H1 (cell line): ENCODE measurements around the gene B3GAT1. TPM values are rescaled to one million over a fixed set of nuclear protein-coding genes. Genes with fewer than 3 reads are reported as not detected.

ENCODE experiments used
- CTCF ChIA-PET: fragments of 300-600 bp; sonication (Branson Sonifier 250); formaldehyde crosslinking; loops from one replicate; lab custom pipeline; 2021; ENCODE audit not compliant: partially characterized antibody; lab: Charles Lee
- POLR2A ChIA-PET: fragments of 300-600 bp; sonication (Branson Sonifier 250); formaldehyde crosslinking; loops from one replicate; lab custom pipeline; 2021; ENCODE audit warnings: inconsistent platforms; ENCODE audit not compliant: partially characterized antibody; lab: Charles Lee
- DNase-seq, 2 experiments: peaks; one replicate each; pipeline versions ENCODE4 v3.0.0 to v3.0.0-alpha.2; 2010 to 2022; ENCODE audit warnings: low spot score in 2 of 2, low read depth in 1 of 2, mixed read lengths in 1 of 2
- FAIRE-seq: peaks from 2 replicates; lab custom pipeline; 2011; peaks lifted over from hg19 to GRCh38; lab: Jason Lieb, UNC
- H2AFZ ChIP-seq: 2 replicates; pipeline ENCODE4 v1.8.1; 2012; ENCODE audit warnings: low read length, inconsistent platforms
- H2AK5ac ChIP-seq: 2 replicates; pipeline ENCODE4 v1.6.1; 2013; ENCODE audit warnings: low read depth, low read length
- H2BK120ac ChIP-seq: replicated peaks from 2 replicates; pipeline ENCODE3; 2013; ENCODE audit warnings: low read depth, low read length, inconsistent platforms
- H2BK12ac ChIP-seq: 2 replicates; pipeline ENCODE4 v1.6.1; 2013; ENCODE audit warnings: low read depth, low read length
- H2BK15ac ChIP-seq: 2 replicates; pipeline ENCODE4 v1.6.1; 2013; ENCODE audit warnings: low read length
- H2BK20ac ChIP-seq: 2 replicates; pipeline ENCODE4 v1.6.1; 2013; ENCODE audit warnings: low read length
- H2BK5ac ChIP-seq: 2 replicates; pipeline ENCODE4 v1.6.1; 2013; ENCODE audit warnings: low read depth, low read length
- H3K14ac ChIP-seq: 2 replicates; pipeline ENCODE4 v1.6.1; 2013; ENCODE audit warnings: inconsistent platforms; ENCODE audit not compliant: insufficient read length
- H3K18ac ChIP-seq: 2 replicates; pipeline ENCODE4 v1.6.1; 2013; ENCODE audit warnings: low read length; ENCODE audit errors: extremely low read depth
- H3K23ac ChIP-seq: 2 replicates; pipeline ENCODE4 v1.6.1; 2013; ENCODE audit warnings: inconsistent platforms; ENCODE audit not compliant: insufficient read length
- H3K23me2 ChIP-seq: 2 replicates; pipeline ENCODE4 v1.6.1; 2013; ENCODE audit warnings: low read depth, low read length
- H3K27ac ChIP-seq: 2 replicates; pipeline ENCODE4 v1.6.1; 2011; ENCODE audit warnings: low read depth, low read length, inconsistent platforms
- H3K27me3 ChIP-seq, 4 experiments: replicated peaks in 1 of 4; 1 replicate in 1 of 4; 2 replicates in 3 of 4; pipeline versions ENCODE4 v1.6.1 to v1.8.1; 2011 to 2013; ENCODE audit warnings: low read length in 3 of 4, mild to moderate bottlenecking in 3 of 4, inconsistent platforms in 2 of 4, mixed read lengths in 2 of 4, moderate library complexity in 1 of 4; ENCODE audit not compliant: control insufficient read depth in 3 of 4, insufficient read depth in 3 of 4; ENCODE audit errors: extremely low read depth in 1 of 4
- H3K36me3 ChIP-seq, 4 experiments: 2 replicates each; pipeline versions ENCODE4 v1.6.1 to v1.8.1; 2011 to 2013; ENCODE audit warnings: mild to moderate bottlenecking in 4 of 4, low read length in 3 of 4, moderate library complexity in 2 of 4, control low read depth in 1 of 4, inconsistent platforms in 1 of 4; ENCODE audit not compliant: insufficient read depth in 4 of 4, control insufficient read depth in 2 of 4
- H3K4ac ChIP-seq: replicated peaks from 2 replicates; pipeline ENCODE3; 2013; ENCODE audit warnings: low read length, low read depth, mixed read lengths, inconsistent platforms; ENCODE audit not compliant: insufficient read length
- H3K4me1 ChIP-seq, 4 experiments: replicated peaks in 1 of 4; 1 replicate in 1 of 4; 2 replicates in 3 of 4; pipeline versions ENCODE4 v1.6.1 to v1.8.1; 2011 to 2013; ENCODE audit warnings: low read length in 3 of 4, inconsistent platforms in 2 of 4, mixed read lengths in 1 of 4; ENCODE audit not compliant: insufficient read depth in 4 of 4, control insufficient read depth in 3 of 4
- H3K4me2 ChIP-seq, 2 experiments: 2 replicates each; pipeline versions ENCODE4 v1.6.1 to v1.8.1; 2011 to 2013; ENCODE audit warnings: low read depth in 2 of 2, low read length in 2 of 2, control low read depth in 1 of 2, inconsistent platforms in 1 of 2, mild to moderate bottlenecking in 1 of 2; ENCODE audit not compliant: insufficient read depth in 1 of 2
- H3K4me3 ChIP-seq, 4 experiments: fragments of 200-600, 300-600 bp in 1 of 4; sonication (generic), shearing (Covaris generic), sonication (Bioruptor Twin) in 1 of 4; 2 replicates each; pipeline versions ENCODE4 v1.5.1 to v1.8.1; 2011 to 2016; ENCODE audit warnings: low read length in 4 of 4, low read depth in 3 of 4, control low read depth in 2 of 4, inconsistent platforms in 2 of 4, mild to moderate bottlenecking in 2 of 4, mixed read lengths in 1 of 4, moderate library complexity in 1 of 4; ENCODE audit not compliant: insufficient read depth in 2 of 4; ENCODE audit errors: extremely low read depth in 1 of 4
- H3K56ac ChIP-seq: replicated peaks from 2 replicates; pipeline ENCODE3; 2013; ENCODE audit warnings: low read depth, mild to moderate bottlenecking, mixed read lengths, low read length, inconsistent platforms; ENCODE audit not compliant: insufficient read length
- H3K79me1 ChIP-seq: 2 replicates; pipeline ENCODE4 v1.6.1; 2013; ENCODE audit warnings: low read depth, low read length, control low read depth
- H3K79me2 ChIP-seq, 2 experiments: 2 replicates each; pipeline versions ENCODE4 v1.6.1 to v1.8.1; 2012 to 2013; ENCODE audit warnings: low read length in 2 of 2, mild to moderate bottlenecking in 2 of 2, inconsistent platforms in 1 of 2; ENCODE audit not compliant: insufficient read depth in 2 of 2, control insufficient read depth in 1 of 2
- H3K9ac ChIP-seq, 4 experiments: replicated peaks in 1 of 4; 1 replicate in 1 of 4; 2 replicates in 3 of 4; pipeline versions ENCODE4 v1.6.1 to v1.8.1; 2011 to 2013; ENCODE audit warnings: low read depth in 3 of 4, low read length in 3 of 4, control low read depth in 2 of 4, mild to moderate bottlenecking in 2 of 4, moderate library complexity in 2 of 4, inconsistent platforms in 1 of 4; ENCODE audit errors: extremely low read depth in 1 of 4
- H3K9me3 ChIP-seq, 2 experiments: 2 replicates each; pipeline versions ENCODE4 v1.6.1 to v1.8.1; 2012 to 2013; ENCODE audit warnings: mild to moderate bottlenecking in 2 of 2, moderate library complexity in 2 of 2, control low read depth in 1 of 2, inconsistent platforms in 1 of 2, low read depth in 1 of 2, low read length in 1 of 2, mixed read lengths in 1 of 2; ENCODE audit not compliant: insufficient read depth in 2 of 2
- H4K20me1 ChIP-seq, 2 experiments: replicated peaks in 1 of 2; 2 replicates each; pipeline versions ENCODE3 to v1.8.1; 2011 to 2013; ENCODE audit warnings: inconsistent platforms in 2 of 2, low read length in 2 of 2, mild to moderate bottlenecking in 1 of 2; ENCODE audit not compliant: insufficient read depth in 2 of 2, control insufficient read depth in 1 of 2
- H4K5ac ChIP-seq: 2 replicates; pipeline ENCODE4 v1.6.1; 2013; ENCODE audit warnings: low read length, low read depth, mixed read lengths, inconsistent platforms; ENCODE audit not compliant: insufficient read length
- H4K8ac ChIP-seq: 2 replicates; pipeline ENCODE4 v1.8.0; 2013; ENCODE audit warnings: mild to moderate bottlenecking, moderate library complexity, low read length, inconsistent platforms; ENCODE audit not compliant: insufficient read depth; ENCODE audit errors: extremely low read depth
- H4K91ac ChIP-seq: replicated peaks from 2 replicates; pipeline ENCODE3; 2013; ENCODE audit warnings: low read length, mixed read lengths, inconsistent platforms; ENCODE audit not compliant: insufficient read length
- POLR2AphosphoS5 ChIP-seq: IDR thresholded peaks from 2 replicates; pipeline ENCODE4 v1.6.1; 2011; ENCODE audit warnings: low read depth, low read length
- WGBS, 2 experiments: shearing (Covaris generic) in 1 of 2; methylation state at CpG; one replicate each; pipeline versions ENCODE4 v1.1.6 to v1.1.7; 2013 to 2015; ENCODE audit warnings: low lambda C conversion rate in 2 of 2, mixed read lengths in 2 of 2, inconsistent platforms in 1 of 2, low coverage in 1 of 2, missing lambda C conversion rate in 1 of 2; ENCODE audit not compliant: insufficient replicate concordance in 2 of 2, insufficient coverage in 1 of 2, insufficient read length in 1 of 2; ENCODE audit errors: extremely low coverage in 1 of 2, missing lambda C conversion rate in 1 of 2; 5-methylcytosine and 5-hydroxymethylcytosine counted together
- polyA plus RNA-seq, 7 experiments: library from polyadenylated mRNA; depleted of rRNA in 3 of 7; stranded (reverse) in 5 of 7; unstranded in 2 of 7; fragments of >200 nt in 5 of 7; fragments of 200-250 nt in 2 of 7; gene quantifications; 1 replicate in 5 of 7; 2 replicates in 1 of 7; 4 replicates in 1 of 7; pipeline versions ENCODE4 v1.2.1 to v1.2.3, GENCODE V29; 2011 to 2013; ENCODE audit warnings: missing spikeins in 2 of 7, mixed read lengths in 2 of 7
- total RNA-seq: library from RNA; stranded (reverse); fragmentation: NEBNext Ultra II Directional; extraction: Animal tissue kit (Norgen Biotek cat#: 25700); gene quantifications from 2 replicates; pipeline ENCODE4 v1.2.1, GENCODE V29; 2021
- TF ChIP-seq, protein P1 (sequence below): IDR thresholded peaks from 2 replicates; pipeline ENCODE4 v1.6.1; 2012; ENCODE audit warnings: low read length, inconsistent platforms
- TF ChIP-seq, protein P2 (sequence below): IDR thresholded peaks from 2 replicates; pipeline ENCODE4 v1.6.1; 2012; ENCODE audit warnings: inconsistent platforms

Gene B3GAT1
- total and polyA plus RNA-seq, 2 of the 8 experiments (the other 6 are each of a cell fraction or from before 2014, with no cell fraction given) = 19.7 to 32.4 TPM

DNA sequence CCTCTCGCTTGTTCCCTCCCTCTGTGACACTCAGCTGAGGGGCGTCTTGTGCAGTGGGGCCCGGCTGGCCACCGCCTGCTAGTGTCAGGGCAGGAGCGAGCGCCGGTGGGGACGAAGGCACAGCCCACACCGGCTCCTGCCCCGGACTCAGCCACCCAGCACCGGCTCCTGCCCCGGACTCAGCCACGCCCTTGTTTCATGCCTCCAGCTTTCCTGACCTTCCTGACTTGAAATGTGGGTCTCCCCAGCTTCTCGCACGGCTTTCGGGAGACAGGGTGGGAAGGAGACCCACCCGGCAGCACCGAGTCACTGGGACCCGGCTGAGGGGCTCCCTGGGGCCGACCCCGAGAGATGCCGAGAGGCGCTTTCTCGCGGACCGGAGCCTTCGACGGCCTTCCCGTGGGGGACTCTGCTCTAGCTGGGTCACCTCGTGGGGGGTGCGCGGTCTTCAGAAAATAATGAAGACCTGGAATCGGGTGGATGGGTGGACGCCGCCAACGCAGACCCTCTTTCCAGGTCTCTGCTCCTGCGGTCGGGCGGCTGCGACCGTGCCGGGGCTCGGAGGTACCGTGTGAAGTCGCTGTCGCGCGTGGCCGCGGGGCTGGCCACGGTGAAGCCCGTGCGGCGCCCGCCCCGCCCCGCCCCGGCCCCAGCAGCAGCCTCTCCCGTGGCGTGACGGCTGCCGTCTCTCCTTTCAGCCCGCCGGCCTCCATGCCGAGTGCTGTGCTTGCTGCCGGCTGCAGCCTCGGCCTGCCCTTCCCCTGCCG, 70.1 kb downstream of the B3GAT1 start:
- 81% methylated on average over 37 of the region's 68 CpGs; no CpG with 5 or more reads in 1 of the 2 experiments for WGBS, 2 experiments
- no peak overlapping the region for H3K18ac ChIP-seq
- peak overlapping the region; percentile 84 for H4K8ac ChIP-seq
- no peaks in the 10 kb centered on the region for H3K23me2 ChIP-seq
- no peaks in the 10 kb centered on the region for H3K79me1 ChIP-seq
- no peak overlapping the region for H2BK5ac ChIP-seq
- no peak overlapping the region for H4K91ac ChIP-seq
- FAIRE-seq (no peak), DNase-seq (no peak)
- no peak overlapping the region for H3K4me3 ChIP-seq
- no peak overlapping the region for H4K5ac ChIP-seq
- H3K27ac ChIP-seq = no peak overlapping the region
- H3K27me3 ChIP-seq = no peaks in the 10 kb centered on the region
- H3K79me2 ChIP-seq = no peaks in the 10 kb centered on the region
- no peak overlapping the region for H3K14ac ChIP-seq
- H2BK15ac ChIP-seq = no peak overlapping the region
- H3K36me3 ChIP-seq = no peaks in the 10 kb centered on the region
- peak overlapping the region; percentile 27; the same call in 1 of the 2 replicates for H2BK12ac ChIP-seq
- no peaks in the 10 kb centered on the region; a peak in 1 of 7 replicates for H3K4me1 ChIP-seq
- H2BK120ac ChIP-seq = no peak overlapping the region
- no peaks in the 10 kb centered on the region for H3K9me3 ChIP-seq
- no peak overlapping the region for H3K9ac ChIP-seq
- H3K4me2 ChIP-seq = no peak overlapping the region
- H3K56ac ChIP-seq = no peak overlapping the region
- no peak overlapping the region for H2BK20ac ChIP-seq
- H2AFZ ChIP-seq = no peak overlapping the region
- H3K23ac ChIP-seq = no peak overlapping the region
- no peak overlapping the region for H2AK5ac ChIP-seq
- ChIA-PET POLR2A (interaction anchor here (1.0 to 1.1 kb wide), 2 partner anchors 10 to 122 kb away, joined by 3 read pairs; partner anchors contain the start of gene GLB1L2), CTCF (interaction anchor here (1.0 to 1.2 kb wide), 2 partner anchors 10 to 19 kb away, joined by 3 to 5 read pairs; partner anchors contain the start of gene GLB1L2)
- TF ChIP-seq, protein P1, sequence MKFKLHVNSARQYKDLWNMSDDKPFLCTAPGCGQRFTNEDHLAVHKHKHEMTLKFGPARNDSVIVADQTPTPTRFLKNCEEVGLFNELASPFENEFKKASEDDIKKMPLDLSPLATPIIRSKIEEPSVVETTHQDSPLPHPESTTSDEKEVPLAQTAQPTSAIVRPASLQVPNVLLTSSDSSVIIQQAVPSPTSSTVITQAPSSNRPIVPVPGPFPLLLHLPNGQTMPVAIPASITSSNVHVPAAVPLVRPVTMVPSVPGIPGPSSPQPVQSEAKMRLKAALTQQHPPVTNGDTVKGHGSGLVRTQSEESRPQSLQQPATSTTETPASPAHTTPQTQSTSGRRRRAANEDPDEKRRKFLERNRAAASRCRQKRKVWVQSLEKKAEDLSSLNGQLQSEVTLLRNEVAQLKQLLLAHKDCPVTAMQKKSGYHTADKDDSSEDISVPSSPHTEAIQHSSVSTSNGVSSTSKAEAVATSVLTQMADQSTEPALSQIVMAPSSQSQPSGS = no peak
- TF ChIP-seq, protein P2, sequence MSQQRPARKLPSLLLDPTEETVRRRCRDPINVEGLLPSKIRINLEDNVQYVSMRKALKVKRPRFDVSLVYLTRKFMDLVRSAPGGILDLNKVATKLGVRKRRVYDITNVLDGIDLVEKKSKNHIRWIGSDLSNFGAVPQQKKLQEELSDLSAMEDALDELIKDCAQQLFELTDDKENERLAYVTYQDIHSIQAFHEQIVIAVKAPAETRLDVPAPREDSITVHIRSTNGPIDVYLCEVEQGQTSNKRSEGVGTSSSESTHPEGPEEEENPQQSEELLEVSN = no peak
- no peak for TF ChIP-seq POLR2AphosphoS5
- no peaks in the 10 kb centered on the region for H4K20me1 ChIP-seq
- no peak overlapping the region for H3K4ac ChIP-seq
